Umbilical cord (tissue), 2 donors: ENCODE data around the gene ARHGAP26. TPM values are rescaled to one million over a fixed set of nuclear protein-coding genes. Genes with fewer than 3 reads are reported as not detected.

Experiments used
- DNase-seq: peaks from one replicate; pipeline ENCODE4 v3.0.0-alpha.2; 2015; ENCODE audit warnings: low spot score
- total RNA-seq: library from RNA; depleted of rRNA; stranded (reverse); fragments of >200 nt; gene quantifications from one replicate; pipeline ENCODE4 v1.2.3, GENCODE V29; 2014; ENCODE audit warnings: low replicate concordance; ENCODE audit not compliant: insufficient read depth

ARHGAP26 gene
- total RNA-seq, 1 donor from 2014 or later: 17.3 TPM

- no peak for DNase-seq
These were observed 448.5 kb downstream of the ARHGAP26 start for GRCh38 chr5:143218517-143219170.

GRCh38 chr5:143219696-143220095 lies 449.5 kb downstream of the ARHGAP26 start:
- DNase-seq: no peak

- peak; percentile 27 for DNase-seq
These were observed 450.6 kb downstream of the ARHGAP26 start for GRCh38 chr5:143220748-143221251.

- peak; percentile 91 for DNase-seq
These were observed 452.4 kb downstream of the ARHGAP26 start for GRCh38 chr5:143222287-143223231.

GRCh38 chr5:143224672-143225071 lies 454.5 kb downstream of the ARHGAP26 start:
- DNase-seq: peak; percentile 38

GRCh38 chr5:143225511-143225910 lies 455.3 kb downstream of the ARHGAP26 start:
- DNase-seq: no peak

GRCh38 chr5:143226361-143226760 lies 456.2 kb downstream of the ARHGAP26 start:
- DNase-seq: no peak

- DNase-seq: no peak
These were observed 456.7 kb downstream of the ARHGAP26 start for GRCh38 chr5:143226872-143227271.

GRCh38 chr5:143227301-143227700 lies 457.1 kb downstream of the ARHGAP26 start:
- no peak for DNase-seq

- no peak for DNase-seq
These were observed 458.6 kb downstream of the ARHGAP26 start for GRCh38 chr5:143228597-143229293.

GRCh38 chr5:143229426-143229895 lies 459.3 kb downstream of the ARHGAP26 start:
- DNase-seq: no peak

- DNase-seq: no peak
These were observed 459.9 kb downstream of the ARHGAP26 start for GRCh38 chr5:143229896-143230675.

GRCh38 chr5:143230676-143230996 lies 460.5 kb downstream of the ARHGAP26 start:
- DNase-seq: no peak

- no peak for DNase-seq
These were observed 461.2 kb downstream of the ARHGAP26 start for GRCh38 chr5:143231416-143231815.

GRCh38 chr5:143231973-143232812 lies 462.0 kb downstream of the ARHGAP26 start:
- DNase-seq: no peak

GRCh38 chr5:143233031-143233430 lies 462.9 kb downstream of the ARHGAP26 start:
- no peak for DNase-seq

GRCh38 chr5:143234162-143234842 lies 464.1 kb downstream of the ARHGAP26 start:
- DNase-seq: no peak

- no peak for DNase-seq
These were observed 465.2 kb downstream of the ARHGAP26 start for GRCh38 chr5:143235423-143235822.

GRCh38 chr5:143236682-143237081 lies 466.5 kb downstream of the ARHGAP26 start:
- no peak for DNase-seq

GRCh38 chr5:143237664-143238063 lies 467.5 kb downstream of the ARHGAP26 start:
- no peak for DNase-seq
